Natural killer cell (primary cell): ENCODE measurements around the gene CD151. TPM values are rescaled to one million over a fixed set of nuclear protein-coding genes. Genes with fewer than 3 reads are reported as not detected.

Experiments
- ATAC-seq, 3 donors: fragments of 150-1000 bp in 2 of 3; fragments of 200-7000 bp in 1 of 3; cut with Tn5 transposase; 1 replicate in 1 of 3; 2 replicates in 2 of 3; pipeline ENCODE4 v1.10.0; 2021; ENCODE audit warnings: mild to moderate bottlenecking in 2 of 3, moderate library complexity in 2 of 3
- DNase-seq, 2 donors: peaks; one replicate each; pipeline versions ENCODE4 v3.0.0 to v3.0.0-alpha.2; 2013 to 2021; ENCODE audit warnings: mixed read lengths in 1 of 2
- H3K27ac ChIP-seq: one replicate; pipeline ENCODE4 v1.5.1; 2013; ENCODE audit warnings: mild to moderate bottlenecking, low read length
- H3K27me3 ChIP-seq: one replicate; pipeline ENCODE4 v1.6.1; 2013; ENCODE audit warnings: low read length; ENCODE audit not compliant: control insufficient read depth, insufficient read depth
- H3K36me3 ChIP-seq: one replicate; pipeline ENCODE4 v1.6.1; 2013; ENCODE audit warnings: low read length; ENCODE audit not compliant: control insufficient read depth, insufficient read depth
- H3K4me1 ChIP-seq: one replicate; pipeline ENCODE4 v1.6.1; 2013; ENCODE audit warnings: low read length; ENCODE audit not compliant: control insufficient read depth, insufficient read depth
- H3K4me3 ChIP-seq: one replicate; pipeline ENCODE4 v1.5.1; 2013; ENCODE audit warnings: low read length
- H3K9me3 ChIP-seq: one replicate; pipeline ENCODE4 v1.6.1; 2013; ENCODE audit warnings: low read length; ENCODE audit not compliant: control insufficient read depth, insufficient read depth
- H3K27ac Mint-ChIP-seq, 2 donors: one replicate each; pipeline ENCODE4 v1.8.0; 2022; ENCODE audit warnings: mild to moderate bottlenecking in 2 of 2, mixed read lengths in 2 of 2, moderate library complexity in 1 of 2
- H3K27me3 Mint-ChIP-seq, 2 donors: one replicate each; pipeline ENCODE4 v1.8.0; 2022; ENCODE audit warnings: low read depth in 2 of 2, mixed read lengths in 2 of 2
- H3K36me3 Mint-ChIP-seq: one replicate; pipeline ENCODE4 v1.8.0; 2022; ENCODE audit warnings: mixed read lengths
- H3K4me1 Mint-ChIP-seq, 2 donors: one replicate each; pipeline ENCODE4 v1.8.0; 2022; ENCODE audit warnings: mixed read lengths in 2 of 2
- H3K4me3 Mint-ChIP-seq: one replicate; pipeline ENCODE4 v1.8.0; 2022; ENCODE audit warnings: mild to moderate bottlenecking, moderate library complexity, mixed read lengths
- H3K9me3 Mint-ChIP-seq, 2 donors: one replicate each; pipeline ENCODE4 v1.8.0; 2022; ENCODE audit warnings: mixed read lengths in 2 of 2
- WGBS: methylation state at CpG from one replicate; pipeline ENCODE4 v1.1.7; 2013; ENCODE audit warnings: missing lambda C conversion rate; ENCODE audit not compliant: insufficient coverage; 5-methylcytosine and 5-hydroxymethylcytosine counted together
- intact Hi-C: fragments of 100-400 bp; cut with micrococcal nuclease; formaldehyde crosslinking; loops from one replicate; pipeline ENCODE4 v1.14.2; 2022
- total RNA-seq, 4 donors: library from RNA; stranded (reverse); fragments of 120-200 nt in 1 of 4; gene quantifications; one replicate each; pipeline versions ENCODE4 v1.2.3 to v1.2.4, GENCODE V29; 2013 to 2022
- TF ChIP-seq, protein P1 (sequence below): fragments of 200-600 bp; IDR thresholded peaks from one replicate; pipeline ENCODE4 v1.8.0; 2022; ENCODE audit warnings: antibody characterized with exemption

Gene CD151
- total RNA-seq, 3 donors from 2014 or later (not counting 1 experiment from before 2014, with no cell fraction given), result 40.9 to 68.3 (median 52.9) TPM

GRCh38 chr11:886568-886967 is 53.8 kb downstream of the CD151 start:
- H3K4me3 ChIP-seq, result no peak overlapping the region
- H3K4me3 Mint-ChIP-seq, result no peak overlapping the region
- H3K4me1 ChIP-seq, result no peaks in the 10 kb centered on the region
- H3K27me3 Mint-ChIP-seq, result no peaks in the 10 kb centered on the region
- H3K27ac ChIP-seq, result no peak overlapping the region
- no peaks in the 10 kb centered on the region for H3K9me3 ChIP-seq
- 98% methylated on average over 17 of the region's 17 CpGs for WGBS
- no peak overlapping the region for H3K27ac Mint-ChIP-seq
- no peaks in the 10 kb centered on the region for H3K9me3 Mint-ChIP-seq
- no peaks in the 10 kb centered on the region for H3K36me3 Mint-ChIP-seq
- H3K27me3 ChIP-seq, result no peaks in the 10 kb centered on the region
- no peaks in the 10 kb centered on the region for H3K36me3 ChIP-seq
- intact Hi-C loops, result no loop called here
- ATAC-seq, result no peak
- TF ChIP-seq, protein P1, sequence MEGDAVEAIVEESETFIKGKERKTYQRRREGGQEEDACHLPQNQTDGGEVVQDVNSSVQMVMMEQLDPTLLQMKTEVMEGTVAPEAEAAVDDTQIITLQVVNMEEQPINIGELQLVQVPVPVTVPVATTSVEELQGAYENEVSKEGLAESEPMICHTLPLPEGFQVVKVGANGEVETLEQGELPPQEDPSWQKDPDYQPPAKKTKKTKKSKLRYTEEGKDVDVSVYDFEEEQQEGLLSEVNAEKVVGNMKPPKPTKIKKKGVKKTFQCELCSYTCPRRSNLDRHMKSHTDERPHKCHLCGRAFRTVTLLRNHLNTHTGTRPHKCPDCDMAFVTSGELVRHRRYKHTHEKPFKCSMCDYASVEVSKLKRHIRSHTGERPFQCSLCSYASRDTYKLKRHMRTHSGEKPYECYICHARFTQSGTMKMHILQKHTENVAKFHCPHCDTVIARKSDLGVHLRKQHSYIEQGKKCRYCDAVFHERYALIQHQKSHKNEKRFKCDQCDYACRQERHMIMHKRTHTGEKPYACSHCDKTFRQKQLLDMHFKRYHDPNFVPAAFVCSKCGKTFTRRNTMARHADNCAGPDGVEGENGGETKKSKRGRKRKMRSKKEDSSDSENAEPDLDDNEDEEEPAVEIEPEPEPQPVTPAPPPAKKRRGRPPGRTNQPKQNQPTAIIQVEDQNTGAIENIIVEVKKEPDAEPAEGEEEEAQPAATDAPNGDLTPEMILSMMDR, result no peak
- H3K4me1 Mint-ChIP-seq, result peaks cover 0 to 8% of the 10 kb centered on the region in 2 donors
- DNase-seq, result no peak

GRCh38 chr11:887589-887988 is 54.8 kb downstream of the CD151 start:
- H3K4me1 ChIP-seq, result no peaks in the 10 kb centered on the region
- 94% methylated on average over 14 of the region's 14 CpGs for WGBS

More at GRCh38 chr11:887589-887988, 54.8 kb downstream of the CD151 start:
- Histone ChIP-seq H3K36me3 (no peaks in the 10 kb centered on the region), H3K4me3 (no peak overlapping the region), H3K27ac (no peak overlapping the region), H3K27me3 (no peaks in the 10 kb centered on the region), H3K9me3 (no peaks in the 10 kb centered on the region)
- intact Hi-C loops, result no loop called here
- DNase-seq (no peak), ATAC-seq (no peak)
- Mint-ChIP-seq H3K9me3 (no peaks in the 10 kb centered on the region), H3K36me3 (no peaks in the 10 kb centered on the region), H3K4me3 (no peak overlapping the region), H3K4me1 (peaks cover 0 to 8% of the 10 kb centered on the region in 2 donors), H3K27ac (no peak overlapping the region), H3K27me3 (no peaks in the 10 kb centered on the region)
- TF ChIP-seq, protein P1, result no peak

Other genes starting within 250 kb of the CD151 start
- gene IRF7, start 217.0 kb upstream of the CD151 start, total RNA-seq, result 10 to 100 TPM; 63.3 to 97.3 (median 77.3) TPM
- gene CDHR5, start 208.0 kb upstream of the CD151 start, total RNA-seq, result not detected
- gene SCT, start 205.8 kb upstream of the CD151 start, total RNA-seq, result not detected
- gene DRD4, start 195.7 kb upstream of the CD151 start, total RNA-seq, result 1 to 10 TPM in 1 of 3 donors, under 1 TPM in 2; 0.49 to 1.2 (median 0.61) TPM
- gene DEAF1, start 137.7 kb upstream of the CD151 start, total RNA-seq, result 10 to 100 TPM; 25.9 to 26.9 (median 26.8) TPM
- gene TMEM80, start 137.1 kb upstream of the CD151 start, total RNA-seq, result 10 to 100 TPM; 17.8 to 42.1 (median 33.0) TPM
- gene EPS8L2, start 126.7 kb upstream of the CD151 start, total RNA-seq, result 10 to 100 TPM in 1 of 3 donors, 1 to 10 TPM in 2; 6.9 to 10.9 (median 9.3) TPM
- gene TALDO1, start 85.5 kb upstream of the CD151 start, total RNA-seq, result 10 to 100 TPM; 46.1 to 94.8 (median 55.4) TPM
- 10 to 100 TPM; 40.4 to 43.1 (median 42.1) TPM for gene GATD1, start 55.5 kb upstream of the CD151 start, total RNA-seq
- not detected for gene CEND1, start 42.9 kb upstream of the CD151 start, total RNA-seq
- gene SLC25A22, start 34.7 kb upstream of the CD151 start, total RNA-seq, result 10 to 100 TPM; 22.8 to 34.6 (median 31.5) TPM
- gene PIDD1, start 27.7 kb upstream of the CD151 start, total RNA-seq, result 10 to 100 TPM; 24.3 to 30.9 (median 25.2) TPM
- 1,000 to 10,000 TPM; 1,482 to 1,846 (median 1,534) TPM for gene RPLP2, start 23.0 kb upstream of the CD151 start, total RNA-seq
- gene PNPLA2, start 14.0 kb upstream of the CD151 start, total RNA-seq, result 100 to 1,000 TPM; 184 to 218 (median 201) TPM
- 10 to 100 TPM in 1 of 3 donors, 1 to 10 TPM in 2; 3.4 to 10.1 (median 3.8) TPM for gene CRACR2B, start 5.0 kb upstream of the CD151 start, total RNA-seq
- gene POLR2L, start 9.6 kb downstream of the CD151 start, total RNA-seq, result 10 to 100 TPM; 48.2 to 63.8 (median 61.2) TPM
- 10 to 100 TPM; 11.2 to 18.6 (median 14.6) TPM for gene TSPAN4, start 9.9 kb downstream of the CD151 start, total RNA-seq
- 10 to 100 TPM; 32.6 to 40.3 (median 33.2) TPM for gene CHID1, start 77.9 kb downstream of the CD151 start, total RNA-seq
- gene AP2A2, start 92.9 kb downstream of the CD151 start, total RNA-seq, result 100 to 1,000 TPM in 1 of 3 donors, 10 to 100 TPM in 2; 57.2 to 120 (median 82.9) TPM
- gene MUC6, start 203.8 kb downstream of the CD151 start, total RNA-seq, result not detected
- gene MUC2, start 241.9 kb downstream of the CD151 start, total RNA-seq, result not detected